Osteocyte (in vitro differentiated cells): Measurements from ENCODE around the gene WFDC2. TPM values are rescaled to one million over a fixed set of nuclear protein-coding genes. Genes with fewer than 3 reads are reported as not detected.

ENCODE experiments used
- DNase-seq: peaks from one replicate; pipeline ENCODE4 v3.0.0; 2021; ENCODE audit warnings: mixed read lengths; ENCODE audit not compliant: unreplicated experiment; ENCODE audit errors: extremely low spot score
- H3K27ac Mint-ChIP-seq: one replicate; pipeline ENCODE4 v1.8.0; 2021; ENCODE audit warnings: mild to moderate bottlenecking, mixed read lengths; ENCODE audit not compliant: unreplicated experiment
- H3K27me3 Mint-ChIP-seq: one replicate; pipeline ENCODE4 v1.8.0; 2021; ENCODE audit warnings: mixed read lengths; ENCODE audit not compliant: unreplicated experiment
- H3K36me3 Mint-ChIP-seq: one replicate; pipeline ENCODE4 v1.8.0; 2021; ENCODE audit warnings: mixed read lengths; ENCODE audit not compliant: unreplicated experiment
- H3K4me1 Mint-ChIP-seq: one replicate; pipeline ENCODE4 v1.8.0; 2021; ENCODE audit warnings: mixed read lengths; ENCODE audit not compliant: unreplicated experiment
- H3K4me3 Mint-ChIP-seq: one replicate; pipeline ENCODE4 v1.8.0; 2021; ENCODE audit warnings: mild to moderate bottlenecking, moderate library complexity, mixed read lengths; ENCODE audit not compliant: unreplicated experiment
- H3K9me3 Mint-ChIP-seq: one replicate; pipeline ENCODE4 v1.8.0; 2021; ENCODE audit warnings: mixed read lengths; ENCODE audit not compliant: unreplicated experiment
- CTCF ChIP-seq: fragments of 200-600 bp; sonication (generic); IDR thresholded peaks from 2 replicates; pipeline ENCODE4 v1.5.0; 2021; ENCODE audit warnings: antibody characterized with exemption, mild to moderate bottlenecking, moderate library complexity
- total RNA-seq: library from RNA; stranded (reverse); gene quantifications from 2 replicates; pipeline ENCODE4 v1.2.1, GENCODE V29; 2021

WFDC2 gene
- total RNA-seq, 1 donor from 2014 or later: not detected

- TF ChIP-seq CTCF: no peak
- H3K27me3 Mint-ChIP-seq: peaks cover 16% of the 10 kb centered on the region
- H3K36me3 Mint-ChIP-seq: no peaks in the 10 kb centered on the region
- no peaks in the 10 kb centered on the region for H3K9me3 Mint-ChIP-seq
- no peak for DNase-seq
- H3K4me1 Mint-ChIP-seq: no peaks in the 10 kb centered on the region
- H3K4me3 Mint-ChIP-seq: no peak overlapping the region
- H3K27ac Mint-ChIP-seq: no peak overlapping the region
These were observed 40.8 kb downstream of the WFDC2 start for GRCh38 chr20:45510242-45510862.

GRCh38 chr20:45515147-45515913 is 45.8 kb downstream of the WFDC2 start, which contains the start of gene SPINT3:
TSS of gene SPINT3 (minus strand) at chr20:45515622. CDS start at chr20:45515608, 14 bp downstream.
- Mint-ChIP-seq H3K4me3 (no peak within 1 kb of the TSS), H3K36me3 (no peaks in the 10 kb centered on the region), H3K4me1 (no peaks in the 10 kb centered on the region), H3K27me3 (peaks cover 7% of the 10 kb centered on the region), H3K9me3 (no peaks in the 10 kb centered on the region), H3K27ac (no peak within 1 kb of the TSS)
- TF ChIP-seq CTCF: no peak
- DNase-seq: no peak

- DNase-seq: no peak
- H3K4me1 Mint-ChIP-seq: no peaks in the 10 kb centered on the region
These were observed 48.7 kb downstream of the WFDC2 start for GRCh38 chr20:45518282-45518681.

GRCh38 chr20:45523821-45524220 is 54.3 kb downstream of the WFDC2 start:
- Mint-ChIP-seq H3K9me3 (no peaks in the 10 kb centered on the region), H3K27ac (no peak overlapping the region), H3K4me1 (no peaks in the 10 kb centered on the region), H3K4me3 (no peak overlapping the region), H3K27me3 (peaks cover 13% of the 10 kb centered on the region), H3K36me3 (no peaks in the 10 kb centered on the region)
- TF ChIP-seq CTCF: no peak
- DNase-seq: no peak

More at GRCh38 chr20:45518282-45518681, 48.7 kb downstream of the WFDC2 start:
- Mint-ChIP-seq H3K9me3 (no peaks in the 10 kb centered on the region), H3K27me3 (no peaks in the 10 kb centered on the region), H3K36me3 (no peaks in the 10 kb centered on the region), H3K4me3 (no peak overlapping the region), H3K27ac (no peak overlapping the region)
- no peak for TF ChIP-seq CTCF

GRCh38 chr20:45527294-45527693 is 57.7 kb downstream of the WFDC2 start:
- Mint-ChIP-seq H3K27me3 (peaks cover 14% of the 10 kb centered on the region), H3K9me3 (no peaks in the 10 kb centered on the region), H3K4me1 (no peaks in the 10 kb centered on the region), H3K27ac (no peak overlapping the region), H3K36me3 (no peaks in the 10 kb centered on the region), H3K4me3 (no peak overlapping the region)
- TF ChIP-seq CTCF: no peak
- peak; percentile 1 for DNase-seq
